Epithelial cell of esophagus (primary cell): ENCODE results near the gene FNDC3B.

Experiments
- DNase-seq: peaks from one replicate; pipeline ENCODE4 v3.0.0; 2010; ENCODE audit warnings: low read depth
- H3K4me3 ChIP-seq: 2 replicates; pipeline ENCODE4 v1.5.1; 2011; ENCODE audit warnings: mild to moderate bottlenecking, low read length, control low read depth
- TF ChIP-seq, protein P1 (sequence below): IDR thresholded peaks from 2 replicates; pipeline ENCODE4 v1.5.1; 2011; ENCODE audit warnings: low read depth, mild to moderate bottlenecking, low read length, control low read depth, inconsistent platforms; ENCODE audit not compliant: insufficient read depth; ENCODE audit errors: missing control alignments

Gene FNDC3B

DNA sequence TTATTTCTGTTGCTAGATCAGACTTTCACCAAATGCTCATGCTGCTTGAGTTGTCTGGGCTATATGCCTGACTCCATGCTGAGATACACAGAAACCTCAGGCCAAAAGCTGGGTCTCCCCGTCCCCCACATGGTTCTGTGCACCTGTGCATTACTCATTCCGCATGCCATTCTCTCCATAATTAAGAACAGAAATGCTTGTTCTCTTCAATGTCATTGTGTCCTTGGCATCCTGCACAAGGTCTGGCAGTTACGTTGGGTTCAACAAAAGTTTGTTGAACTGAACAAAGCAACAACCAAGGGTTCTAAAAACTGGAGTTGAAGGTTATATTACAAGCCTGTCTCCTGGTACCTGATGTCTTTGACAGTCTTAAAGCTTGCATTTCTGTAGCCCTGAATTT lies 177.5 kb downstream of the FNDC3B start:
- no peak overlapping the region for H3K4me3 ChIP-seq
- TF ChIP-seq, protein P1, sequence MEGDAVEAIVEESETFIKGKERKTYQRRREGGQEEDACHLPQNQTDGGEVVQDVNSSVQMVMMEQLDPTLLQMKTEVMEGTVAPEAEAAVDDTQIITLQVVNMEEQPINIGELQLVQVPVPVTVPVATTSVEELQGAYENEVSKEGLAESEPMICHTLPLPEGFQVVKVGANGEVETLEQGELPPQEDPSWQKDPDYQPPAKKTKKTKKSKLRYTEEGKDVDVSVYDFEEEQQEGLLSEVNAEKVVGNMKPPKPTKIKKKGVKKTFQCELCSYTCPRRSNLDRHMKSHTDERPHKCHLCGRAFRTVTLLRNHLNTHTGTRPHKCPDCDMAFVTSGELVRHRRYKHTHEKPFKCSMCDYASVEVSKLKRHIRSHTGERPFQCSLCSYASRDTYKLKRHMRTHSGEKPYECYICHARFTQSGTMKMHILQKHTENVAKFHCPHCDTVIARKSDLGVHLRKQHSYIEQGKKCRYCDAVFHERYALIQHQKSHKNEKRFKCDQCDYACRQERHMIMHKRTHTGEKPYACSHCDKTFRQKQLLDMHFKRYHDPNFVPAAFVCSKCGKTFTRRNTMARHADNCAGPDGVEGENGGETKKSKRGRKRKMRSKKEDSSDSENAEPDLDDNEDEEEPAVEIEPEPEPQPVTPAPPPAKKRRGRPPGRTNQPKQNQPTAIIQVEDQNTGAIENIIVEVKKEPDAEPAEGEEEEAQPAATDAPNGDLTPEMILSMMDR: no peak
- DNase-seq: no peak

DNA sequence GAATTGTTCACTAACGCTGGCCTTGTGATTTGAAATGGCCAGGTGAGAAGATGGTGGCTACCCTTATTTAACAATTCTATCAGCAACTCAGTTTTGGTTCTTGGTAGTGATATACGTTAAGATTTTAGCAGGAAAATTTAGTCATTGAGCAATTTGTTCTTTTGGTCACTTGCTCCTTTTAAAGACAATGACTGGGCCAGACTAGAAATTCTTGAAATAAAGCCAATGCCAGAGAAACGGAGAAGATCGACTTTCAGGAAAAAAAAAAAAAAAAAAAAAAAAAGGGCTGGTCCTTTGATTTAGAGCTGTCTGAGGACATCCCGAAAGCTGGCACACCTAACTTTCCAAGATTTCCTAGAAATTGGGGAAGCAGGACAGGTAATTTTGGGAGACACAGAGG lies 178.5 kb downstream of the FNDC3B start:
- DNase-seq: no peak
- TF ChIP-seq, protein P1: no peak
- no peak overlapping the region for H3K4me3 ChIP-seq

DNA sequence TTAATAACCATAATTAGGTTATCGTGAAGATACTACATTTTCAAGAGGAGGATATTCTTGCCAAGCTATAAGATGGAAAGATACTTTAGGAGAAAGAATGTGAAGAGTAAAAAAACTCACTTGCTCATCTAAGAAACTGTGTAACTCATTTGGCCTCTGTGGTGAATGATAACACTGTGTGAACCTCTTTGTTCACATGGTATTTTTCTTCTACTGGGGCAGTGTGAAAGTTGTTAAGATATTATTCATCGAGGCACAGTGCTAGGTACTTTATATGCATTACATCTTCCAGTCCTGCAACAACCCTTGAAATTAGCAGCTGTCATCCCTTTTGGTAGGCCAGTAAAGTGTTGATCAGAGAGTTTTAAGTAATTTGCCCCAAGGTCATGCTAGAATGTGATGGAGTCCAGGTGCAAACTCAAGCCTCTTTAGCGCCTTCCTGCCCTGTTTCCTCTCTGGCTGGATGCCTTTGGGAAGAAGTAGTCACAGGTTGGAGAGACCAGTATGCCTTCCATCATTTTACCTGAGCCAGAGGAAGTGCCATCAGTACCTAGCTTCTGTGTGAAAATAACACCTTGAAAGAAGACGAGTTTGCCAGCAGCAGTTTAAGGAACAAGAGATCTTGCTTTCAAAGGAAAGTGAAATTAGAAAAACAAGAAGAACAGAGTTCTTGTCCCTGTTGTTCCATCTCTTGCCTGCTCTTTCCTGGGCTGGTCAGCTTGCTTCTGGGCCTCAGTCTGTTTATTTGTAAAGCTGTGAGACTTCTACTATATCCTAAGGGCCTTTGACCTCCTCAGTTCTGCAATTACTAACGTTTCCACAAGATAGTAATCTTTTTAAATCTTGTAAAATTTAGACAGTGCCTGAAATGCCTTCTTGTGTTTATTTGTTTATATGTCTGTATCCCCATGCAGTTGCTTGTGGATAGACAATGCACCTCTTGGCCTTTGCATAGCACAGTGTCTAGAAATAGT lies 179.3 kb downstream of the FNDC3B start:
- no peak overlapping the region for H3K4me3 ChIP-seq
- no peak for DNase-seq
- TF ChIP-seq, protein P1: no peak

DNA sequence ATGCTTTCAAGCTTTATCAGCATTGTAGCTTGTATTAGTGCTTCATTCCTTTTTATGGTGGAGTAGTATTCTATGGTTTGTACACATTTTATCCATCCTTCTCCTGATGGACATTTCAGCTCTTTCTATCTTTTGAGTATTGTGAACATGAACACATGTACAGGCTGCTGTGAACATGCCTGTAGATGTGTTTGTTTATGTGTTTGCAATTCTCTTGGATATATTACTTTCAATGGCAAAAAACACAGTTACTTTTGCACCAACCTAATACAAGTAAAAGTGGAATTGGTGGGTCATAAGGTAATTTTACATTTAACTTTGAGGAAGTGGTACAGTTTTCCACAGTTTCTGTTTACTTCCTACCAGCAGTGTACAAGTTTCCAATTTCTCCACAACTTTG lies 180.4 kb downstream of the FNDC3B start:
- DNase-seq: no peak
- TF ChIP-seq, protein P1: no peak

DNA sequence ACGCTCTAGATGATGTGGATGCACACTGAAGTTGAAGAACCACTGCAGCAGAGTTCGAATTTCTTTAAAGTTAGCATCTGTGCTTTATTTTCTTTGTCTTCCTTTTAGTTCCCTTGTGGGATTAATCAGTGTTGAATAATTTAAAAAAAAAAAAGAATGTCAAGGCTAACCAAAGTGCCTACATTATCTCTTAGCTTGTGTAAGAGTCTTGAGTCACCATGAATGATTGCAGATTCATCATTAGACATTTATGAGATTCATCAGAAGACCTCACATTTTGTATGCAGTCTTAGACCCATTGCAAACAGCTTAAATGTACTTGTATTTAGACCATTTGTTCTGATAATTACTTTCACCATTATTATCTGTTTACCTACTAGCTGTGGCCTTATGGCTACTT lies 182.2 kb downstream of the FNDC3B start:
- DNase-seq: peak; percentile 81
- TF ChIP-seq, protein P1: no peak
- no peak overlapping the region for H3K4me3 ChIP-seq

More for the DNA sequence above, 180.4 kb downstream of the FNDC3B start:
- H3K4me3 ChIP-seq: no peak overlapping the region

DNA sequence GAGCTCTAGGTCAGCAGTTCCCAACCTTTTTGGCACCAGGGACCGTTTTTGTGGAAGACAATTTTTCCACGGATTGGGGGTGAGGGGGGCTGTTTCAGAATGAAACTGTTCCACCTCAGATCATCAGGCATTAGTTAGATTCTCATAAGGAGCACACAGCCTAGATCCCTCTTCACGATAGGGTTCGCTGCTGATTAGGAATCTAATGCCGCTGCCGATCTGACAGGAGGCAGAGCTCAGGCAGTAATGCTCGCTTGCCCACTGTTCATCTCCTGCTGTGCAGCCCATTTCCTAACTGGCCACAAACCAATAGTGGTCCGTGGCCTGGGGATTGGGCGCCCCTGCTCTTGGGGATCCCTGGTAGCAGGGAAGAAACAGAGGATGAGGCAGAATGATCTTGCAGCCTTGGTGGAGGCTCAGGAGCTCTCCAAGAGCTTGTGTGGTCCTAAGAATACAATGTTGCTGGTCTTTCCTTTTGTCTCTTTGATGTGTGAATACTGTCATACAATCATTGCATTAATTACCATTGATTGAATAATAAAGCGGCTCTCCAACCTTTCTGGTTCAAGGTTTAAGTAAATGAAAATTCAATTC lies 183.2 kb downstream of the FNDC3B start:
- DNase-seq: no peak
- TF ChIP-seq, protein P1: no peak
- H3K4me3 ChIP-seq: no peak overlapping the region

DNA sequence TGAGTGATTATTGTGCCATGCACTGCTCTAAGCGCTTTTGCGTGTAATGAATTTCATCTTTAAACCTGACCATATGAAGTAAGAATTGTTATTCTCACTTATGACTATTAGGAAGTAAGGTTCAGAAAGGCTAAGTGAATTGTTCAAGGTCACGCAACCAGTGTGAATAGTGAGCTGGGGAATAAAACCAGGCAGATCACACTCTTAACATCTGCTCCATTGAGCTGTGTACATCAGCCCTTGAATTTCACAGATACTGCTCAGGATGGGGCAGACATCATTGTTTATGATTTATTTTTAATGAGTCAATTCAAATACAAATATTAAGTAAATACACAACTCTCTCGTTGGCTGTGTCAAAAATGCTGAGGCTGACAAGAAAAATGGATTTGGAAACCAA lies 184.5 kb downstream of the FNDC3B start:
- no peak for DNase-seq
- H3K4me3 ChIP-seq: no peak overlapping the region
- TF ChIP-seq, protein P1: no peak
